GM13977 (cell line): ENCODE results near the gene MED17.

ENCODE experiments used
- DNase-seq: peaks from one replicate; pipeline ENCODE4 v3.0.0; 2012; ENCODE audit warnings: low spot score
- CTCF ChIP-seq: IDR thresholded peaks from 2 replicates; pipeline ENCODE4 v1.5.1; 2012; ENCODE audit warnings: mild to moderate bottlenecking, control low read depth; ENCODE audit not compliant: insufficient read depth; ENCODE audit errors: extremely low read depth, missing control alignments
- in situ Hi-C: fragments of 300-500 bp; cut with MboI; formaldehyde crosslinking; loops from one replicate; pipeline ENCODE4 v1.12.0; 2022; ENCODE audit warnings: low sequenced_read_pairs, low pct_unique_long_range_greater_than_20kb, mixed read lengths, inconsistent platforms; ENCODE audit not compliant: unreplicated experiment

The MED17 gene

DNA sequence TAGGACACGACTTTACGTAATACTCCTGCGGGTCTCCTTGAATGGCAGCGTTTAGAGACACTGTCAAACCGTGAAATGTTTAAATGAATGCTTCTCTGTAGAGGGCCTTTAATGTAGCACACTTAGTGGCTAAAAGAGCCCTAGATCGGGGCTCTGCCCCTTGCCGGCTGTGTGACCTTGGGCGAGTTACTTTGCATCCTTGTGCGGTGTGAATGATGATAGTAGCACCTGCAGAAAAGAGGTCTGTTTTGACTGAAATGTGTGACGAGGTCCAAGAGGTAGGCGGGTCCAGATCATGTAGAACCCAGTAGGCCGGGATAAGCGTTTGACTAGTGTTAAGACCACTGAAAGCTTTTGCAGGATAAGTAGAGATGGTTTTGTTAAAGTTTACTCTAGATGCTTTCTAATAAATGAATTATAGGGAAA lies 866 bp downstream of the MED17 start:
- in situ Hi-C loops, result no loop called here
- TF ChIP-seq CTCF, result no peak
- no peak for DNase-seq

DNA sequence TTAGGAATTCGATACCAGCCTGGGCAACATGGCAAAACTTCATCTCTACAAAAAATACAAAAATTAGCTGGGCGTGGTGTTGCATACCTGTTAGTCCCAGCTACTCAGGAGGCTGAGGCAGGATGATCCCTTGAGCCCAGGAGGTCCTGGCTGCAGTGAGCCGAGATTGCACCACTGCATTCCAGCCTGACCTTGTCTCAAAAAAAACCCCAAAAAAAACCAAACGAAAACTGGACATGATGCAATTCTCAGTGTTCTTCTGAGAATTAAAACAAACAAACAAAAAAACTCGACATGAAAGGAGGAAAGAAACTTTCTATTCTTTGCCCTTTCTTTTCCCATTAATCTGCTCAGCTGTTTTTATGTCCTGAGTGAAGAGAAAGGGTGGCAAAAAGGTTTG lies 7.4 kb downstream of the MED17 start:
- no peak for TF ChIP-seq CTCF
- in situ Hi-C loops, result no loop called here

GRCh38 chr11:93796441-93797231 lies 12.6 kb downstream of the MED17 start:
- in situ Hi-C loops, result no loop called here
- DNase-seq, result no peak
- TF ChIP-seq CTCF, result no peak

More for the DNA sequence above, 7.4 kb downstream of the MED17 start:
- no peak for DNase-seq

GRCh38 chr11:93801366-93801765 lies 17.3 kb downstream of the MED17 start:
- no peak for TF ChIP-seq CTCF
- DNase-seq, result no peak
- in situ Hi-C loops, result no loop called here

GRCh38 chr11:93804879-93805278 lies 20.8 kb downstream of the MED17 start:
- DNase-seq, result no peak
- no peak for TF ChIP-seq CTCF
- in situ Hi-C loops, result no loop called here

- TF ChIP-seq CTCF, result no peak
- in situ Hi-C loops, result no loop called here
- DNase-seq, result no peak
Measured at GRCh38 chr11:93807980-93808379, 23.9 kb downstream of the MED17 start.
